B cell (primary cell): ENCODE data around the gene PLAC1. TPM values are rescaled to one million over a fixed set of nuclear protein-coding genes. Genes with fewer than 3 reads are reported as not detected.

Experiments
- ATAC-seq: fragments of 200-7000 bp; cut with Tn5 transposase; one replicate; pipeline ENCODE4 v1.10.0; 2021; ENCODE audit warnings: low read depth, mild to moderate bottlenecking, moderate number of reproducible peaks, moderate library complexity
- CTCF ChIA-PET: fragments of 350-600 bp; sonication (Branson Sonifier 250); formaldehyde crosslinking; loops from one replicate; lab custom pipeline; 2021; ENCODE audit warnings: antibody characterized with exemption, inconsistent platforms; lab: Charles Lee
- POLR2A ChIA-PET: fragments of 350-600 bp; sonication (Branson Sonifier 250); formaldehyde crosslinking; loops from one replicate; lab custom pipeline; 2021; ENCODE audit warnings: antibody characterized with exemption; lab: Charles Lee
- DNase-seq: peaks from one replicate; pipeline ENCODE4 v3.0.0; 2013
- H2AFZ ChIP-seq: 2 replicates; pipeline ENCODE4 v1.6.1; 2012; ENCODE audit warnings: mild to moderate bottlenecking, low read depth, low read length; ENCODE audit not compliant: insufficient read depth, poor library complexity, severe bottlenecking
- H3K27ac ChIP-seq, 2 donors: 1 replicate in 1 of 2; 2 replicates in 1 of 2; pipeline ENCODE4 v1.5.1; 2012 to 2013; ENCODE audit warnings: low read length in 2 of 2, mild to moderate bottlenecking in 2 of 2, moderate library complexity in 1 of 2
- H3K27me3 ChIP-seq, 4 experiments: fragments of 200-600 bp in 1 of 4; sonication (generic) in 1 of 4; replicated peaks in 1 of 4; 1 replicate in 2 of 4; 2 replicates in 2 of 4; pipeline versions ENCODE4 v1.6.1 to v1.7.0; 2013 to 2016; ENCODE audit warnings: low read length in 3 of 4, mild to moderate bottlenecking in 2 of 4, mixed read lengths in 1 of 4, moderate library complexity in 1 of 4; ENCODE audit not compliant: insufficient read depth in 4 of 4, control insufficient read depth in 3 of 4; ENCODE audit errors: control extremely low read depth in 1 of 4
- H3K36me3 ChIP-seq, 2 experiments: replicated peaks in 1 of 2; 1 replicate in 1 of 2; 2 replicates in 1 of 2; pipeline versions ENCODE4 v1.6.1 to v1.7.1; 2013; ENCODE audit warnings: low read length in 1 of 2; ENCODE audit not compliant: insufficient read depth in 2 of 2, control insufficient read depth in 1 of 2; ENCODE audit errors: control extremely low read depth in 1 of 2, extremely low read depth in 1 of 2
- H3K4me1 ChIP-seq, 2 donors: fragments of 200-600 bp in 1 of 2; sonication (generic) in 1 of 2; 1 replicate in 1 of 2; 2 replicates in 1 of 2; pipeline versions ENCODE4 v1.5.1 to v1.6.1; 2013 to 2017; ENCODE audit warnings: low read length in 2 of 2; ENCODE audit not compliant: control insufficient read depth in 2 of 2, insufficient read depth in 2 of 2
- H3K4me2 ChIP-seq: replicated peaks from 2 replicates; pipeline ENCODE3; 2012; ENCODE audit warnings: mild to moderate bottlenecking, low read depth, low read length; ENCODE audit not compliant: poor library complexity, severe bottlenecking
- H3K4me3 ChIP-seq, 5 experiments: fragments of 200-600 bp in 1 of 5; sonication (generic) in 1 of 5; 1 replicate in 3 of 5; 2 replicates in 2 of 5; pipeline versions ENCODE4 v1.5.1 to v1.7.0; 2011 to 2016; ENCODE audit warnings: low read length in 4 of 5, mild to moderate bottlenecking in 4 of 5, low read depth in 2 of 5, control low read depth in 1 of 5, moderate library complexity in 1 of 5; ENCODE audit not compliant: insufficient read depth in 1 of 5; ENCODE audit errors: control extremely low read depth in 1 of 5, extremely low read depth in 1 of 5
- H3K79me2 ChIP-seq: fragments of 200-600 bp; sonication (generic); one replicate; pipeline ENCODE4 v1.6.0; 2016; ENCODE audit warnings: low read length; ENCODE audit not compliant: control insufficient read depth, insufficient read depth
- H3K9ac ChIP-seq: fragments of 200-600 bp; sonication (generic); 2 replicates; pipeline ENCODE4 v1.6.1; 2017; ENCODE audit warnings: mild to moderate bottlenecking, low read length, moderate library complexity
- H3K9me3 ChIP-seq, 3 donors: one replicate each; pipeline versions ENCODE4 v1.6.1 to v1.7.1; 2013; ENCODE audit warnings: low read length in 2 of 3; ENCODE audit not compliant: control insufficient read depth in 2 of 3, insufficient read depth in 1 of 3; ENCODE audit errors: control extremely low read depth in 1 of 3
- H4K20me1 ChIP-seq: 2 replicates; pipeline ENCODE4 v1.6.0; 2012; ENCODE audit warnings: mild to moderate bottlenecking, low read length; ENCODE audit not compliant: insufficient read depth, control insufficient read depth, poor library complexity, severe bottlenecking
- H3K27ac Mint-ChIP-seq: one replicate; pipeline ENCODE4 v1.8.0; 2021; ENCODE audit warnings: mixed read lengths
- H3K27me3 Mint-ChIP-seq: one replicate; pipeline ENCODE4 v1.8.0; 2021; ENCODE audit warnings: mixed read lengths
- H3K4me1 Mint-ChIP-seq: one replicate; pipeline ENCODE4 v1.8.0; 2021; ENCODE audit warnings: mixed read lengths
- H3K4me3 Mint-ChIP-seq: one replicate; pipeline ENCODE4 v1.8.0; 2021; ENCODE audit warnings: mixed read lengths
- H3K9me3 Mint-ChIP-seq: one replicate; pipeline ENCODE4 v1.8.0; 2022; ENCODE audit warnings: mixed read lengths; ENCODE audit not compliant: insufficient read depth
- EZH2 ChIP-seq: IDR thresholded peaks from 2 replicates; pipeline ENCODE4 v1.6.1; 2012; ENCODE audit warnings: borderline replicate concordance, low read depth, mild to moderate bottlenecking, moderate library complexity, low read length; ENCODE audit not compliant: insufficient read depth, poor library complexity, severe bottlenecking
- WGBS: methylation state at CpG from one replicate; pipeline ENCODE4 v1.1.5; 2013; ENCODE audit warnings: missing lambda C conversion rate; ENCODE audit not compliant: insufficient coverage; 5-methylcytosine and 5-hydroxymethylcytosine counted together
- intact Hi-C: fragments of 100-400 bp; cut with micrococcal nuclease; formaldehyde crosslinking; loops from one replicate; pipeline ENCODE4 v1.10.0; 2022
- polyA plus RNA-seq: library from polyadenylated mRNA; depleted of rRNA; stranded (reverse); fragments of >200 nt; gene quantifications from 2 replicates; pipeline ENCODE4 v1.2.3, GENCODE V29; 2012
- total RNA-seq, 2 donors: library from RNA; stranded (reverse); fragments of 120-200 nt in 1 of 2; gene quantifications; 1 replicate in 1 of 2; 2 replicates in 1 of 2; pipeline versions ENCODE4 v1.2.3 to v1.2.4, GENCODE V29; 2013 to 2022
- TF ChIP-seq, protein P1 (sequence below): fragments of 200-600 bp; IDR thresholded peaks from one replicate; pipeline ENCODE4 v1.8.0; 2022; ENCODE audit warnings: antibody characterized with exemption, mild to moderate bottlenecking

The PLAC1 gene
- total and polyA plus RNA-seq, 2 donors (not counting 1 experiment from before 2014, with no cell fraction given) = not detected

- Histone ChIP-seq H3K4me2 (no peak overlapping the region), H3K79me2 (no peaks in the 10 kb centered on the region), H4K20me1 (no peaks in the 10 kb centered on the region), H3K4me1 (no peaks in the 10 kb centered on the region), H3K27ac (no peak overlapping the region), H3K27me3 (no peaks in the 10 kb centered on the region), H3K9ac (no peak overlapping the region), H3K4me3 (no peak overlapping the region), H2AFZ (no peak overlapping the region), H3K9me3 (no peaks in the 10 kb centered on the region), H3K36me3 (no peaks in the 10 kb centered on the region)
- 50% methylated on average over 1 of the region's 9 CpGs for WGBS
- no peak for ATAC-seq
- Mint-ChIP-seq H3K27me3 (peaks cover 8% of the 10 kb centered on the region), H3K4me1 (no peaks in the 10 kb centered on the region), H3K27ac (no peak overlapping the region), H3K9me3 (no peaks in the 10 kb centered on the region), H3K4me3 (no peak overlapping the region)
- TF ChIP-seq, protein P1, sequence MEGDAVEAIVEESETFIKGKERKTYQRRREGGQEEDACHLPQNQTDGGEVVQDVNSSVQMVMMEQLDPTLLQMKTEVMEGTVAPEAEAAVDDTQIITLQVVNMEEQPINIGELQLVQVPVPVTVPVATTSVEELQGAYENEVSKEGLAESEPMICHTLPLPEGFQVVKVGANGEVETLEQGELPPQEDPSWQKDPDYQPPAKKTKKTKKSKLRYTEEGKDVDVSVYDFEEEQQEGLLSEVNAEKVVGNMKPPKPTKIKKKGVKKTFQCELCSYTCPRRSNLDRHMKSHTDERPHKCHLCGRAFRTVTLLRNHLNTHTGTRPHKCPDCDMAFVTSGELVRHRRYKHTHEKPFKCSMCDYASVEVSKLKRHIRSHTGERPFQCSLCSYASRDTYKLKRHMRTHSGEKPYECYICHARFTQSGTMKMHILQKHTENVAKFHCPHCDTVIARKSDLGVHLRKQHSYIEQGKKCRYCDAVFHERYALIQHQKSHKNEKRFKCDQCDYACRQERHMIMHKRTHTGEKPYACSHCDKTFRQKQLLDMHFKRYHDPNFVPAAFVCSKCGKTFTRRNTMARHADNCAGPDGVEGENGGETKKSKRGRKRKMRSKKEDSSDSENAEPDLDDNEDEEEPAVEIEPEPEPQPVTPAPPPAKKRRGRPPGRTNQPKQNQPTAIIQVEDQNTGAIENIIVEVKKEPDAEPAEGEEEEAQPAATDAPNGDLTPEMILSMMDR = no peak
- TF ChIP-seq EZH2 = no peak
- POLR2A ChIA-PET = no interaction called here
- intact Hi-C loops = no loop called here
- no peak for DNase-seq
- CTCF ChIA-PET = no interaction called here
Observed at GRCh38 chrX:134631426-134632346, 26.6 kb downstream of the PLAC1 start.

DNA sequence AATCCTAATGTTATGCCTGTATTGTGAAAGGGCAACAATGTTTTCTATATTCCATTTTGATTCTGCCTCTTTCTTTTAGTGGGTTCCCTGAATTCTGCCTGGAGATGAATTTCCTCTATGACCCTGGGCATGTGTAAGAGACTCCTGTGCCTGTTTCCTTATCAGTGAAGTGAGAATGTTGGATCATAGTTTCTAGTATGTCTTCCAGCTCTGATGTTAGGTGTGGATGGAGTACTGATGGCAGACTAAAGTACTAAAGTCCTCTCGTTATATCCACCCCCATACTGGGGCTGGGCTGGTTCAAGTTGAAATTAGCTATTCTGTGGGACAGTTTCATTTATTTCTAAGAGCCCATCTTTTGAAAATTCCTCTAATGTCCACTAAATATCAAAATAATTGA lies 29.6 kb downstream of the PLAC1 start:
- Mint-ChIP-seq H3K4me1 (no peaks in the 10 kb centered on the region), H3K9me3 (no peaks in the 10 kb centered on the region), H3K4me3 (no peak overlapping the region), H3K27me3 (peaks cover 9% of the 10 kb centered on the region), H3K27ac (no peak overlapping the region)
- Histone ChIP-seq H3K9me3 (no peaks in the 10 kb centered on the region), H2AFZ (no peak overlapping the region), H4K20me1 (no peaks in the 10 kb centered on the region), H3K27me3 (peaks cover 0 to 3% (median 0%) of the 10 kb centered on the region in 4 experiments), H3K4me3 (no peak overlapping the region), H3K27ac (no peak overlapping the region), H3K9ac (no peak overlapping the region), H3K4me1 (no peaks in the 10 kb centered on the region), H3K36me3 (no peaks in the 10 kb centered on the region), H3K79me2 (no peaks in the 10 kb centered on the region), H3K4me2 (no peak overlapping the region)
- no CpG with 5 or more reads among the region's 1 CpG for WGBS
- POLR2A ChIA-PET = no interaction called here
- CTCF ChIA-PET = no interaction called here
- no peak for ATAC-seq
- intact Hi-C loops = no loop called here
- no peak for DNase-seq
- no peak for TF ChIP-seq EZH2
- TF ChIP-seq, protein P1 = no peak
